ENCODE data around the gene GM2A.
"Not testable (repeated sequence)": the region's sequence is repeated elsewhere in the genome, so short reads cannot be mapped to it uniquely, and the experiment has no call there.

The GM2A gene

GRCh38 chr5:151283120-151283825, 30.3 kb downstream of the GM2A start:
- Mint-ChIP-seq H3K4me1 (no peaks in the 10 kb centered on the region), H3K9me3 (no peaks in the 10 kb centered on the region), H3K27me3 (no peaks in the 10 kb centered on the region), H3K36me3 (no peaks in the 10 kb centered on the region), H3K4me3 (no peak overlapping the region), H3K27ac (no peak overlapping the region)

- H3K4me3 Mint-ChIP-seq = no peak overlapping the region
- no peaks in the 10 kb centered on the region for H3K36me3 Mint-ChIP-seq
- no peaks in the 10 kb centered on the region for H3K4me1 Mint-ChIP-seq
- H3K27me3 Mint-ChIP-seq = no peaks in the 10 kb centered on the region
- no peak overlapping the region for H3K27ac Mint-ChIP-seq
- no peaks in the 10 kb centered on the region for H3K9me3 Mint-ChIP-seq
These were observed 31.5 kb downstream of the GM2A start for GRCh38 chr5:151284392-151284967.

- Mint-ChIP-seq H3K4me3 (no peak overlapping the region), H3K4me1 (no peaks in the 10 kb centered on the region), H3K9me3 (no peaks in the 10 kb centered on the region), H3K27ac (no peak overlapping the region), H3K27me3 (no peaks in the 10 kb centered on the region), H3K36me3 (no peaks in the 10 kb centered on the region)
These were observed 32.7 kb downstream of the GM2A start for GRCh38 chr5:151285683-151286082.

GRCh38 chr5:151286246-151286645, 33.3 kb downstream of the GM2A start:
- no peaks in the 10 kb centered on the region for H3K36me3 Mint-ChIP-seq

GRCh38 chr5:151288180-151288579, 35.2 kb downstream of the GM2A start:
- H3K4me1 Mint-ChIP-seq = no peaks in the 10 kb centered on the region
- H3K36me3 Mint-ChIP-seq = no peaks in the 10 kb centered on the region
- no peak overlapping the region for H3K4me3 Mint-ChIP-seq

More at GRCh38 chr5:151286246-151286645, 33.3 kb downstream of the GM2A start:
- Mint-ChIP-seq H3K4me3 (no peak overlapping the region), H3K9me3 (no peaks in the 10 kb centered on the region), H3K4me1 (no peaks in the 10 kb centered on the region), H3K27ac (no peak overlapping the region), H3K27me3 (no peaks in the 10 kb centered on the region)

GRCh38 chr5:151293624-151294023, 40.6 kb downstream of the GM2A start:
- Mint-ChIP-seq H3K4me1 (no peaks in the 10 kb centered on the region), H3K27me3 (peaks cover 3% of the 10 kb centered on the region), H3K4me3 (no peak overlapping the region), H3K9me3 (no peaks in the 10 kb centered on the region), H3K27ac (no peak overlapping the region), H3K36me3 (no peaks in the 10 kb centered on the region)

More at GRCh38 chr5:151288180-151288579, 35.2 kb downstream of the GM2A start:
- no peaks in the 10 kb centered on the region for H3K9me3 Mint-ChIP-seq
- no peak overlapping the region for H3K27ac Mint-ChIP-seq
- no peaks in the 10 kb centered on the region for H3K27me3 Mint-ChIP-seq

- H3K9me3 Mint-ChIP-seq = no peaks in the 10 kb centered on the region
- H3K4me1 Mint-ChIP-seq = no peaks in the 10 kb centered on the region
- no peaks in the 10 kb centered on the region for H3K36me3 Mint-ChIP-seq
- H3K27me3 Mint-ChIP-seq = peaks cover 3% of the 10 kb centered on the region
- no peak overlapping the region for H3K27ac Mint-ChIP-seq
- no peak overlapping the region for H3K4me3 Mint-ChIP-seq
These were observed 42.2 kb downstream of the GM2A start for GRCh38 chr5:151295138-151295537.

- Mint-ChIP-seq H3K4me1 (no peaks in the 10 kb centered on the region), H3K9me3 (no peaks in the 10 kb centered on the region), H3K4me3 (no peak overlapping the region), H3K27ac (no peak overlapping the region), H3K36me3 (no peaks in the 10 kb centered on the region), H3K27me3 (peaks cover 3% of the 10 kb centered on the region)
These were observed 42.9 kb downstream of the GM2A start for GRCh38 chr5:151295791-151296477.

- H3K36me3 Mint-ChIP-seq = no peaks in the 10 kb centered on the region
- no peaks in the 10 kb centered on the region for H3K4me1 Mint-ChIP-seq
- peaks cover 3% of the 10 kb centered on the region for H3K27me3 Mint-ChIP-seq
- H3K27ac Mint-ChIP-seq = no peak overlapping the region
- H3K9me3 Mint-ChIP-seq = no peaks in the 10 kb centered on the region
- no peak overlapping the region for H3K4me3 Mint-ChIP-seq
These were observed 43.5 kb downstream of the GM2A start for GRCh38 chr5:151296478-151296830.

GRCh38 chr5:151296974-151297373, 44.0 kb downstream of the GM2A start:
- Mint-ChIP-seq H3K9me3 (no peaks in the 10 kb centered on the region), H3K4me1 (no peaks in the 10 kb centered on the region), H3K27me3 (peaks cover 3% of the 10 kb centered on the region), H3K36me3 (no peaks in the 10 kb centered on the region), H3K27ac (no peak overlapping the region), H3K4me3 (no peak overlapping the region)

- Mint-ChIP-seq H3K27ac (no peak overlapping the region), H3K4me1 (no peaks in the 10 kb centered on the region)
These were observed 45.3 kb downstream of the GM2A start for GRCh38 chr5:151298063-151298855.

GRCh38 chr5:151303666-151304065, 50.7 kb downstream of the GM2A start, which contains the start of gene SLC36A3:
Gene SLC36A3 (minus strand): TSS chr5:151303766. CDS start chr5:151303354, 412 bp downstream.
- H3K9me3 Mint-ChIP-seq = no peaks in the 10 kb centered on the region
- H3K4me1 Mint-ChIP-seq = peaks cover 5% of the 10 kb centered on the region
- no peak within 1 kb of the TSS for H3K4me3 Mint-ChIP-seq
- no peaks in the 10 kb centered on the region for H3K27me3 Mint-ChIP-seq
- no peaks in the 10 kb centered on the region for H3K36me3 Mint-ChIP-seq
- no peak within 1 kb of the TSS for H3K27ac Mint-ChIP-seq

More at GRCh38 chr5:151298063-151298855, 45.3 kb downstream of the GM2A start:
- Mint-ChIP-seq H3K27me3 (peaks cover 3% of the 10 kb centered on the region), H3K9me3 (no peaks in the 10 kb centered on the region), H3K36me3 (no peaks in the 10 kb centered on the region), H3K4me3 (no peak overlapping the region)

- H3K27ac Mint-ChIP-seq, H3K36me3 Mint-ChIP-seq, H3K4me3 Mint-ChIP-seq, H3K27me3 Mint-ChIP-seq, H3K4me1 Mint-ChIP-seq: not testable (repeated sequence)
- H3K9me3 Mint-ChIP-seq = peaks cover 11% of the 10 kb centered on the region
These were observed 56.3 kb downstream of the GM2A start for GRCh38 chr5:151309266-151309665.

- not testable (repeated sequence) for H3K27ac Mint-ChIP-seq, H3K36me3 Mint-ChIP-seq, H3K4me1 Mint-ChIP-seq, H3K27me3 Mint-ChIP-seq, H3K4me3 Mint-ChIP-seq
- H3K9me3 Mint-ChIP-seq = peaks cover 11% of the 10 kb centered on the region
These were observed 56.8 kb downstream of the GM2A start for GRCh38 chr5:151309821-151310220.

- peaks cover 6% of the 10 kb centered on the region for H3K36me3 Mint-ChIP-seq
- no peaks in the 10 kb centered on the region for H3K27me3 Mint-ChIP-seq
- peaks cover 7% of the 10 kb centered on the region for H3K4me1 Mint-ChIP-seq
- no peak overlapping the region for H3K4me3 Mint-ChIP-seq
- H3K27ac Mint-ChIP-seq = no peak overlapping the region
- H3K9me3 Mint-ChIP-seq = peaks cover 11% of the 10 kb centered on the region
These were observed 57.9 kb downstream of the GM2A start for GRCh38 chr5:151310932-151311331.
